ENCODE data around the gene IFNA16.
A peak's percentile ranks its signal among the peaks of the same experiment; 100 is the strongest.
"Not testable (repeated sequence)": the region's sequence is repeated elsewhere in the genome, so short reads cannot be mapped to it uniquely, and the experiment has no call there.

The IFNA16 gene

DNA sequence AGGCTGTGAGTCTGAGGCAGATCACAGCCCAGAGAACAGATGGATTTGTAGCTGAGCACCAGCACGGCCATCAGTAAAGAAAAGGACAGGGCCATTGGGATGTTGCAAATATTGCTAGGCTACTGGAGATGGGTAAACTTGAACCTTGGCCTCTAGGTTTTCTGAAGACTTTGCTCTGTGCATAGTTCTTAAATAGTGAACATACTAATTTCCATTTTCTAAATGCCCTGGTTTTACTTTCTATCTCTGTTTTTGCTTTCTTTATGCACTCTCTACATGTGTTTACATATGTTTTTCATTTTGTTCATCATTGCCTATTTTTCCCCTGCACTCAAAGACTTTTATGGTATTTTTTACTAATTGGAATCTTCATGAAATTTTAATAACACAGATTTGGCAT lies at the start of gene IFNA16:
IFNA16 (minus strand) TSS at position 101 of the 400 bp plus-strand sequence; CDS start at position 95, 6 bp downstream.
- not testable (repeated sequence) for DNase-seq

DNA sequence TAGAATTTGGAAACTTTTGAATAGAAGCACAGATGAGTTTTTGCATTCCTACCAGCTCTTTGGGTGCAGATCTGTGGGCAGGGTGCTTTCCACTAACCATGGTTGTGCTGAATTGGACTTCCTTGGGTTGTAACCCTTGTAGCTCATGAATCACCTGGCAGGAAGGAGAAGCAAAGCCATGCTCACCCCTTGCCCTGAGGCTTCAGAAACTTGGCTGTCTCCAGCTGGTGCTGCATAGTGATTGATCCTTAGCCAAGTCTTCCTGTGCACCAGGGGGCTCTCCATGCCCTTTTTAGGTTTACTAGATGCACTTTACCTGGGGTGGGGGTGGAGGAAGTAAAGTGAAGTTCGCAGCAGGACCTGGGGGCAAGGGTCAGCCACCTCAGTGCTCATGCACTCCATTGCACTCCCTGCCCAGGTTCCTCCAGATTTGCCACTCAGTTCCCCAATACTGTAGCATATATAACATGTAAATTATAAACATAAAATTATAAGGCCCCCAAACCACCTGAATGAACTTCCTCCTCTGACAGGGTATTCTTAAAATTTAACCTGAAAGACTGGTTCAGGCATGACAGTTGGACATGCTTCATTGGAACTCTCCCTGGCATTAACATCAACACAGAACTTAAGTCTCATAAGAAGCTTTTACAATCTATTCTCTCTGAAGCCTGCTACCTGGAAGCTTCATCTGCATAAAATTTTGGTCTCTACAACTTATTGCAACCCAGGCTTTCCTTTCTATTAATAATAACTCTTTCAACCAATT lies 48.5 kb upstream of the IFNA16 start:
- DNase-seq, result no peak

GRCh38 chr9:21255538-21256212 lies 38.6 kb upstream of the IFNA16 start:
- DNase-seq, result no peak

DNA sequence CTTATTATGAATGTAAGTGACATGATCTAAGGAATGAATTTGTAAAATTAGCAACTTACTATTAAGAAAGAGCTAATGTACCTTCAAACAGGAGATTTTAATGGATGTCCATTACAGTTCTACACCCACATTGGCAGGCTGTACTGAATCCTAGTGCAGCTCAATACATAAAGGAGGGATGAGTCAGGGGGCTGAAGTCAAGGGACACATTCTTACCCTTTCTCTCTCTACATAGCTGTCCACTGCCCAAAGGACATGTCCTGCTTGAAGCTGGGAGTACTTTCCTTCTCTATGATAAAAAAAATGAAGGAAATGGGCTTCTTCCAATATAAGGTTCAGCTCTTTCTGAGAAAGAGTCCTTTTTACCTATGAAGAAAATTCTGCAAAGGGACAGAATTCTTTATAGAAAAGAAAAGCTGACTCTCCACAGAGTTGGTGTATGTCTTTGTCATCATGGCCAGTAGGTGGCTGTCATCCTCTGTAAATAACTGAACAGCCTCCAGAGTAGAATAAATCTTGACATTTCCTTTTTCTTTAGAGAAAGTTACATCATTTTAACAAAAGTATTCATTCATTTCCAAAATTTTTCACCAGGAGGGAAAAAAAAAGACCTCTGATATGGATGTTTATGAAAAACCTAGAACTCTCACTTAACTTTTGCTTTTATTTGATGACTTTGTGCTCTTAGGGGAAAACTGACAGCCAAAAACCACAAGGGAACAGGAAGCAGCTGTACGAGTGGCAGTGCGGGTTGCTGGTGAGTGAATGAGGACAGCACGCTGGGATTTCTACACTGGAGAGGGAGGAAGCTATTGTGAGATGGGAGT lies 35.8 kb upstream of the IFNA16 start:
- no peak for DNase-seq

- no peak for DNase-seq
Observed at GRCh38 chr9:21251638-21252037, 34.5 kb upstream of the IFNA16 start.

- DNase-seq, result no peak
Observed at GRCh38 chr9:21251190-21251589, 34.1 kb upstream of the IFNA16 start.

- DNase-seq, result no peak
Observed at GRCh38 chr9:21244836-21245235, 27.7 kb upstream of the IFNA16 start.

- DNase-seq, result no peak
Observed at GRCh38 chr9:21239911-21240310, 22.8 kb upstream of the IFNA16 start, which contains the start of gene IFNA14. TSS of gene IFNA14 (minus strand) at chr9:21240005. CDS start at chr9:21239935, 70 bp downstream.

GRCh38 chr9:21236360-21236714 lies 19.2 kb upstream of the IFNA16 start:
- not testable (repeated sequence) for DNase-seq

DNA sequence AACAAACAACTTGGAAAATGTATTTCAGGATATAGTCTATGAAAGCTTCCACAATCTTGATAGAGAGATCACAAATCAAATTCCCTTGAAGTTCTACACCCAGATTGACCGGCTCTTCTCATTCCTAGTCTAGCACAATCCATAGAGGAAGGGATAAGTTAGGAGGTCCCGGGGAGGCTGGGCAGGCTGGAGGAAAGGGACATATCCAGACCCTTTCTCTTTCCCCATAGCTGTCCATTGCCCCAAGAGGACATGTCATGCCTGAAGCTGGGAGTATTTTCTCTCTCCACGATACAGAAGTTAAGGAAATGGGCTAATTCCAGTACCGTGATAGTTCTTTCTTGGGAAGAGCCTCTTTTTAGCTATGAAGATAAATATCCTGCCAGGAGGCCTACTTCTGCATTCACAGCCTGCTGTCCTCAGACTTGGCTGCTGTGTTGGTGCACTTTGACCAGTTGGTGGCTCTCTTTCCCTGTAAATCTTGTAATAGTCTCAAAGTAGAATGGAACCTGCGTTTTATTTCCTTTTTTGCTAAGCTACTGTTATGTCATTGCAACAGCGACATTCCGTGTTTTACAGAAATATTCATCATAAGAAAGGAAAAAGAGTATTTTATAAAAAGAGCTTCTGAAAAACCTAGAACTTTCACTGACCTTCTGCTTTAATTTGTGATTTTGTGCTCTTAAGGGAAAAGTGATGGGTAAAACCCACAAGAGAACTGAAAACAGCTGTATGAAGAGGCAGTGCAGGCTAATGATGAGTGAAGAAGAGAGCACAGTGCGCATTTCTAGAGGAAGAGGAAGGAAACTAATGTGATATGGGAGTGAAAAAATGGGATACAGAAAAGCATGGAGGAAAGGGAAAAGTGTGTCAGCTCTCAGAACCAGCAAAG lies 18.6 kb upstream of the IFNA16 start:
- DNase-seq, result peak; percentile 35

GRCh38 chr9:21234153-21234687 lies 17.1 kb upstream of the IFNA16 start:
- DNase-seq, result no peak

- DNase-seq, result no peak
Observed at GRCh38 chr9:21233258-21233657, 16.1 kb upstream of the IFNA16 start.

DNA sequence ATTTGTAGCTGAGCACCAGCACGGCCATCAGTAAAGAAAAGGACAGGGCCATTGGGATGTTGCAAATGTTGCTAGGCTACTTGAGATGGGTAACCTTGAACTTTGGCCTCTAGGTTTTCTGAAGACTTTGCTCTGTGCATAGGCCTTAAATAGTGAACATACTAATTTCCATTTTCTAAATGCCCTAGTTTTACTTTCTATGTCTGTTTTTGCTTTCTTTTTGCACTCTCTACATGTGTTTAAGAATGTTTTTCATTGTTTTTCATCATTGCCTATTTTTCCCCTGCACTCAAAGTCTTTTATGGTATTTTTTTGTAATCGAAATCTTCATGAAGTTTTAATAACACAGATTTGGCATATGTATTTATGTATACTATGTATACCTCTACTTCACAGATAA lies 11.0 kb upstream of the IFNA16 start, which contains the start of gene IFNA17:
IFNA17 (minus strand) TSS at position 101 of the 400 bp plus-strand sequence; CDS start at position 52, 49 bp downstream.
- no peak for DNase-seq

DNA sequence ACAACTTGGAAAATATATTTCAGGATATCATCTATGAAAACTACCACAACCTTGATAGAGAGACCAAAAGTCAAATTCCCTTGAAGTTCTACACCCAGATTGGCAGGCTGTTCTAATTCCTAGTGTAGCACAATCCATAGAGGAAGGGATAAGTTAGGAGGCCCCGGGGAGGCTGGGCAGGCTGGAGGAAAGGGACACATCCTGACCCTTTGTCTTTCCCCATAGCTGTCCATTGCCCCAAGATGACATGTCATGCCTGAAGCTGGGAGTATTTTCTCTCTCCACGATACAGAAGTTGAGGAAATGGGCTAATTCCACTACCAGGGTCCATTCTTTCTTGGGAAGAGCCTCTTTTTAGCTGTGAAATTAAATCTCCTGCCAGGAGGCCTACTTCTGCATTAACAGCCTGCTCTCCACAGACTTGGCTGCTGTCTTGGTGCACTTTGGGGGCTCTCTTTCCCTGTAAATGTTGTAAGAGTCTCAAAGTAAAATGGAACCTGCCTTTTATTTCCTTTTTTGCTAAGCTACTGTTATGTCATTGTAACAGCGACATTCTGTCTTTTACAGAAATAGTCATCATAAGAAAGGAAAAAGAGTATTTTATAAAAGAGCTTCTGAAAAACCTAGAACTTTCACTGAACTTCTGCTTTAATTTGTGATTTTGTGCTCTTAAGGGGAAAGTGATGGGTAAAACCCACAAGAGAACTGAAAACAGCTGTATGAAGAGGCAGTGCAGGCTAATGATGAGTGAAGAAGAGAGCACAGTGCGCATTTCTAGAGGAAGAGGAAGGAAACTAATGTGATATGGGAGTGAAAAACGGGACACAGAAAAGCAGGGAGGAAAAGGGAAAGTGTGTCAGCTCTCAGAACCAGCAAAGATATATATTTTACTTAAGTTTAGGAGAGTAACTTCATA lies 3.4 kb downstream of the IFNA16 start:
- not testable (repeated sequence) for DNase-seq

- DNase-seq, result not testable (repeated sequence)
Observed at GRCh38 chr9:21212160-21212559, 5.0 kb downstream of the IFNA16 start.

GRCh38 chr9:21210782-21211181 lies 6.3 kb downstream of the IFNA16 start:
- not testable (repeated sequence) for DNase-seq

GRCh38 chr9:21210311-21210710 lies 6.8 kb downstream of the IFNA16 start:
- no peak for DNase-seq

- DNase-seq, result not testable (repeated sequence)
Observed at GRCh38 chr9:21207043-21207442, 10.1 kb downstream of the IFNA16 start, which contains the start of gene IFNA10. TSS of gene IFNA10 (minus strand) at chr9:21207143. CDS start at chr9:21207097, 46 bp downstream.

DNA sequence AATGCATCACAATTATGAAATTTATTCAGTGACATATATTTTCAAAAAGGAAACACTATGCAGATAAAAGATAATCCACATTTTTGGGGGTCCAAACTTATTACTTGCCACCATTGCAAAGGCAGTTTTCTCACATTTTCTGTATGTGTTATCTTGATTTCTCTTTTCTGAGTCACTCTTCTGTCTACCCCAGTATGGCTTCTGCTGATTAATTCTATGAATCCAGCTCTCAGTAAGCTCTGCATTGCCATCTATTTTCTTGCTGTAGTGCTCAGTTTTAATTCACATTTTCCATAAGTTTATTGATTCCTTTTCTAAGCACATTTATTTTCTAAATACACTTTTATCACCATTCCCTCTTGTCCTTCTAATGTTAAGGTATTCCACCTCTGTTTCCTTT lies 11.9 kb downstream of the IFNA16 start:
- no peak for DNase-seq

DNA sequence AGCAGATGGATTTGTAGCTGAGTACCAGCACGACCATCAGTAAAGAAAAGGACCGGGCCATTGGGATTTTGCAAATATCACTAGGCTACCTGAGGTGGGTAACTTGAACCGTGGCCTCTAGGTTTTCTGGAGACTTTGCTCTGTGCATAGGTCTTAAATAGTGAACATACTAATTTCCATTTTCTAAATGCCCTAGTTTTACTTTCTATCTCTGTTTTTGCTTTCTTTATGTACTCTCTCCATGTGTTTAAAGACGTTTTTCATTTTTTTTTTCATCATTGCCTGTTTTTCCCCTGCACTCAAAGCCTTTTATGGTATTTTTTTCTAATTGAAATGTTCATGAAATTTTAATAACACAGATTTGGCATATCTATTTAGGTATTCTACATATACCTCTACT lies 15.0 kb downstream of the IFNA16 start, which contains the start of gene IFNA7:
IFNA7 (minus strand) TSS at position 101 of the 400 bp plus-strand sequence; CDS start at position 61, 40 bp downstream.
- not testable (repeated sequence) for DNase-seq
